H1 (cell line): ENCODE measurements around the gene RGS17.

Experiments
- CEBPB ChIP-seq: IDR thresholded peaks from 2 replicates; pipeline ENCODE4 v1.6.1; 2012; ENCODE audit warnings: low read depth, low read length
- HDAC2 ChIP-seq, 2 experiments: fragments of 300-600 bp in 1 of 2; sonication (generic) in 1 of 2; IDR thresholded peaks; 2 replicates each; pipeline ENCODE4 v1.6.1; 2011 to 2012; ENCODE audit warnings: low read depth in 2 of 2, low read length in 2 of 2, mild to moderate bottlenecking in 2 of 2, moderate library complexity in 2 of 2, borderline replicate concordance in 1 of 2, inconsistent platforms in 1 of 2
- SIN3A ChIP-seq, 2 experiments: IDR thresholded peaks in 1 of 2; conservative IDR thresholded peaks in 1 of 2; 2 replicates each; pipeline ENCODE4 v1.6.1; 2011 to 2012; ENCODE audit warnings: low read length in 2 of 2, improper control_type of control experiment in 1 of 2, low read depth in 1 of 2, mild to moderate bottlenecking in 1 of 2
- TF ChIP-seq, protein P1 (sequence below), 3 experiments: IDR thresholded peaks; 1 replicate in 2 of 3; 2 replicates in 1 of 3; pipeline versions ENCODE4 v1.5.1 to v1.6.1; 2011; ENCODE audit warnings: low read length in 3 of 3, mild to moderate bottlenecking in 3 of 3, inconsistent platforms in 2 of 3, low read depth in 1 of 3, moderate library complexity in 1 of 3; ENCODE audit not compliant: insufficient read depth in 1 of 3; ENCODE audit errors: control extremely low read depth in 1 of 3
- TF ChIP-seq, protein P2 (sequence below): IDR thresholded peaks from 2 replicates; pipeline ENCODE4 v1.6.1; 2011; ENCODE audit warnings: low read depth, mild to moderate bottlenecking, low read length; ENCODE audit not compliant: insufficient read depth

DNA sequence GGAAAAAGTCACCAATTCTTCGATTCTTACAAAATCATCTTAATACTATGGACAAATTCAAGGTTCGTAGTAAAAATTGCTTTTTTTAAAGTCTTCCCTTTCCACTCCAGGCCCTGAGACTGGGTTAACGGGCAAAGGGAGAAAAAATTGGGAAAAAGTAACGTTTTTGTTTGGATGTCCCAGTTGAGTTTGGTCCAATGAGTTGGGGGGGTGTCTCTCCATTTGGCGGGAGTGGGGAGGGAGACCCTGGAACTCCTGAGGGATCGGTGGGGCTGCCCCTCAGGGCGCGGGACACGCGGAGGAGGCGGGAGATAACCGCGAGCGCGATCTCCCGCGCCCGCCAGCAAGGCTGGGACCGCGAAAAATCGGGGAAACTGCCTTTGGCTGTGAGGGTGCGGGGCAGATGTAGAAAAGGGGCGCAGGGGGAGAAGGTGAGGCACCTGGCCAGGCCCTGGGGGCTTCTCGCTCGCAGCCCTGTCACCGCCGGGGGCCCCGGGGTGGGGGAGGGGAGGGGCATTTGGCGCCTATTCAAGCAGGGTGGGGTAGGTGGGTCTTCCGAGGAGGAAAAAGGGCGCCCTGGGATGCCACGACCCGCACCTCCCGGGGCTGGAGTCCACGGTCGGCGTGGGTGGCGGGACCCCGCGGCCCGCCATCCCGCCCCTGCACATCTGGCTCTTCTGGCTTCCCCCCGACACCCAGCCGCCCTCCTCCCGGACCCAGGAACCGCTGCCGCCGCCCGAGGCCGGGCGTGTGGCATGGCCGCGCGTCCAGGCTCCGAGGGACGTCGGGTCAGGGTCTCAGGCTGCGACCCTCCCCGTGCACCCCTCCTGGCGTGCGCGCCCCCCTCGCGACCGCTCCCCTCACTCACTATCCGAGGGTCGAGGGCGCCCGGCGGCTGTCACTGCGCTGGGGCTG lies 148.8 kb downstream of the RGS17 start:
- TF ChIP-seq, protein P1, sequence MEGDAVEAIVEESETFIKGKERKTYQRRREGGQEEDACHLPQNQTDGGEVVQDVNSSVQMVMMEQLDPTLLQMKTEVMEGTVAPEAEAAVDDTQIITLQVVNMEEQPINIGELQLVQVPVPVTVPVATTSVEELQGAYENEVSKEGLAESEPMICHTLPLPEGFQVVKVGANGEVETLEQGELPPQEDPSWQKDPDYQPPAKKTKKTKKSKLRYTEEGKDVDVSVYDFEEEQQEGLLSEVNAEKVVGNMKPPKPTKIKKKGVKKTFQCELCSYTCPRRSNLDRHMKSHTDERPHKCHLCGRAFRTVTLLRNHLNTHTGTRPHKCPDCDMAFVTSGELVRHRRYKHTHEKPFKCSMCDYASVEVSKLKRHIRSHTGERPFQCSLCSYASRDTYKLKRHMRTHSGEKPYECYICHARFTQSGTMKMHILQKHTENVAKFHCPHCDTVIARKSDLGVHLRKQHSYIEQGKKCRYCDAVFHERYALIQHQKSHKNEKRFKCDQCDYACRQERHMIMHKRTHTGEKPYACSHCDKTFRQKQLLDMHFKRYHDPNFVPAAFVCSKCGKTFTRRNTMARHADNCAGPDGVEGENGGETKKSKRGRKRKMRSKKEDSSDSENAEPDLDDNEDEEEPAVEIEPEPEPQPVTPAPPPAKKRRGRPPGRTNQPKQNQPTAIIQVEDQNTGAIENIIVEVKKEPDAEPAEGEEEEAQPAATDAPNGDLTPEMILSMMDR (IDR thresholded peaks at IDR 0.05; ENCODE audit: control extremely low read depth in 1 of 3, insufficient read depth in 1 of 3, low read depth in 1 of 3, low read length in 3 of 3), result no peak
- no peak for TF ChIP-seq CEBPB
- TF ChIP-seq, protein P2, sequence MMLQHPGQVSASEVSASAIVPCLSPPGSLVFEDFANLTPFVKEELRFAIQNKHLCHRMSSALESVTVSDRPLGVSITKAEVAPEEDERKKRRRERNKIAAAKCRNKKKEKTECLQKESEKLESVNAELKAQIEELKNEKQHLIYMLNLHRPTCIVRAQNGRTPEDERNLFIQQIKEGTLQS, result no peak
- TF ChIP-seq SIN3A (conservative IDR thresholded peaks at IDR 0.05 in 1 of 2, IDR thresholded peaks at IDR 0.05 in 1 of 2; ENCODE audit: low read depth in 1 of 2, low read length in 2 of 2), result 0 out of 4 replicates have a peak, but pooled peaks of 1 of the 2 experiments have one; percentile 25
- TF ChIP-seq HDAC2 (IDR thresholded peaks at IDR 0.05; ENCODE audit: borderline replicate concordance in 1 of 2, low read depth in 2 of 2, low read length in 2 of 2), result no peak; a peak in 1 of 4 replicates
